Measurements from ENCODE around the gene RIPOR3. TPM values are rescaled to one million over a fixed set of nuclear protein-coding genes. Genes with fewer than 3 reads are reported as not detected.

The RIPOR3 gene
- total RNA-seq, 3 donors from 2014 or later (not counting 1 experiment from before 2014, with no cell fraction given), result 0.45 TPM; not detected in 2

DNA sequence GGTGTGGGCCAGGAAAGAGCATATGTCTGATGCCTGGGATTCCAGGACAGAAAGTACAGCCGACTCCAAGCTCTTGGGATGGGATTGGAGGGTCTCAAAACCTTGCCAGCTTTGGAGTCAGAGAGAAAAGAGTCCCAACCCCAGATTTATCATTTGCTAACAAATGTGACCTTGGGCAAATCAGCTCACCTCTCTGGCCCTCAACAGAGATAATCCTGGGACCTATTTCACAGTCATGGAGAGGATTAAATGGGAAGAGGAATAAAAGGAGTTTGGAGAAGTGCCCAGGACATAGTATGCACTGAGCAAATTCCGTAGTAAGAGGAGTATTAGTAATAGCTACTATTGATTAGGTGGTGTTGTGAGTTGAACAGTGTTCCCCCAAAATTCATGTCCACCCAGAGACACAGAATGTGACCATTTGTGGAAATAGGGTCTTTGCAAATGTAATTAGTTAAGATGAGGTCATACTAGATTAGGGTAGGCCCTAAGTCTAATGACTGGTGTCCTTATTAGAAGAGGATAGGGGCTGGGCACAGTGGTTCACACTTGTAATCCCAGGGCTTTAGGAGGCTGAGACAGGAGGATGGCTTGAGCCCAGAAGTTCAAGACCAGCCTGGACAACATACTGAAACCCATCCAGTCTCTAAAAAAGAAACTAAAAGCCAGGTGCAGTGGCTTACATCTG lies 17.1 kb downstream of the RIPOR3 start:
- no peaks in the 10 kb centered on the region for H3K4me1 Mint-ChIP-seq
- Histone ChIP-seq H3K27ac (ENCODE audit: low read length) (no peak overlapping the region), H3K36me3 (ENCODE audit: control insufficient read depth, insufficient read depth, low read length) (no peaks in the 10 kb centered on the region), H3K27me3 (ENCODE audit: control insufficient read depth, insufficient read depth, low read length) (no peaks in the 10 kb centered on the region), H3K4me3 (ENCODE audit: low read length) (no peak overlapping the region), H3K9me3 (ENCODE audit: control insufficient read depth, insufficient read depth, low read length) (no peaks in the 10 kb centered on the region), H3K4me1 (ENCODE audit: control insufficient read depth, insufficient read depth, low read length) (no peaks in the 10 kb centered on the region)
- no peaks in the 10 kb centered on the region for H3K36me3 Mint-ChIP-seq
- intact Hi-C loops (cut with micrococcal nuclease), result no loop called here
- TF ChIP-seq, protein P1, sequence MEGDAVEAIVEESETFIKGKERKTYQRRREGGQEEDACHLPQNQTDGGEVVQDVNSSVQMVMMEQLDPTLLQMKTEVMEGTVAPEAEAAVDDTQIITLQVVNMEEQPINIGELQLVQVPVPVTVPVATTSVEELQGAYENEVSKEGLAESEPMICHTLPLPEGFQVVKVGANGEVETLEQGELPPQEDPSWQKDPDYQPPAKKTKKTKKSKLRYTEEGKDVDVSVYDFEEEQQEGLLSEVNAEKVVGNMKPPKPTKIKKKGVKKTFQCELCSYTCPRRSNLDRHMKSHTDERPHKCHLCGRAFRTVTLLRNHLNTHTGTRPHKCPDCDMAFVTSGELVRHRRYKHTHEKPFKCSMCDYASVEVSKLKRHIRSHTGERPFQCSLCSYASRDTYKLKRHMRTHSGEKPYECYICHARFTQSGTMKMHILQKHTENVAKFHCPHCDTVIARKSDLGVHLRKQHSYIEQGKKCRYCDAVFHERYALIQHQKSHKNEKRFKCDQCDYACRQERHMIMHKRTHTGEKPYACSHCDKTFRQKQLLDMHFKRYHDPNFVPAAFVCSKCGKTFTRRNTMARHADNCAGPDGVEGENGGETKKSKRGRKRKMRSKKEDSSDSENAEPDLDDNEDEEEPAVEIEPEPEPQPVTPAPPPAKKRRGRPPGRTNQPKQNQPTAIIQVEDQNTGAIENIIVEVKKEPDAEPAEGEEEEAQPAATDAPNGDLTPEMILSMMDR (IDR thresholded peaks at IDR 0.05), result no peak
- no peaks in the 10 kb centered on the region for H3K27me3 Mint-ChIP-seq (ENCODE audit: low read depth in 2 of 2)
- ATAC-seq, result no peak
- no peak for DNase-seq
- WGBS (ENCODE audit: insufficient coverage), result 38% methylated on average over 2 of the region's 2 CpGs
- H3K27ac Mint-ChIP-seq, result no peak overlapping the region
- no peaks in the 10 kb centered on the region for H3K9me3 Mint-ChIP-seq
- no peak overlapping the region for H3K4me3 Mint-ChIP-seq

DNA sequence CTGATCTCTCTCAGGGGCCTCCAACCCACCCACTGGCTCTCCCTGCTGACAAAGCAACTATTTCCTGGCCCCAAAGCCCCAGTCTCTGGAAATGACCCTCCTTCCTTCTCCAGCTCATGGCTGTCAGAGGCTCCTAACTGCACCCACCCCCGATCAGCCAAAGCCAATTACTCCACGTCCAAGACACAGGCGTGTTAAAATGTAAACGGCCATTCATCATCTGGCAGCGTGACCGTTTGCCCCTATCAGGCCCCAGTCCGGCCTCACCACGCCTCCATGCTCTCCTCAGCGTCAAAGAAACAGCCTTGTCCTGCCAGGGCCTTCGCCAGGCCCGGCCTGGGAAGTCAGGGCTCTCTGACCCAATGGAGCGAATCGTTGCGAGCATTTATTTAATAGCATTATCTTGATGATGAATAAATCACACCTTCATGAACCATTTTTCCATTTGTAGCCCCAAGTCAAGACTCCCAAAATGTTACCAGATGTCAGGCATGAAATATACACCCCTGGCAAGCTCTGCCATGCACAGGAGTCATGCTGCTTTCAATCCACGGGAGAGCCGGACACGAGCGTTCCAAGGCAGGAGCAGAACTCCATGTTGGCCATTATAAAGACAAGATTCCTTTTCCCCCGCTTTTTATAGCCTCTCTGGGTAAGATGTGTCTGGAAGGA lies 17.7 kb downstream of the RIPOR3 start:
- ATAC-seq (no peak), DNase-seq (no peak)
- Histone ChIP-seq H3K36me3 (ENCODE audit: control insufficient read depth, insufficient read depth, low read length) (no peaks in the 10 kb centered on the region), H3K4me3 (ENCODE audit: low read length) (no peak overlapping the region), H3K4me1 (ENCODE audit: control insufficient read depth, insufficient read depth, low read length) (no peaks in the 10 kb centered on the region), H3K27ac (ENCODE audit: low read length) (no peak overlapping the region), H3K9me3 (ENCODE audit: control insufficient read depth, insufficient read depth, low read length) (no peaks in the 10 kb centered on the region), H3K27me3 (ENCODE audit: control insufficient read depth, insufficient read depth, low read length) (no peaks in the 10 kb centered on the region)
- Mint-ChIP-seq H3K27me3 (ENCODE audit: low read depth in 2 of 2) (no peaks in the 10 kb centered on the region), H3K36me3 (no peaks in the 10 kb centered on the region), H3K4me1 (no peaks in the 10 kb centered on the region), H3K9me3 (no peaks in the 10 kb centered on the region), H3K4me3 (no peak overlapping the region), H3K27ac (no peak overlapping the region)
- intact Hi-C loops (cut with micrococcal nuclease), result no loop called here
- TF ChIP-seq, protein P1 (IDR thresholded peaks at IDR 0.05), result no peak
- 90% methylated on average over 19 of the region's 19 CpGs for WGBS (ENCODE audit: insufficient coverage)

DNA sequence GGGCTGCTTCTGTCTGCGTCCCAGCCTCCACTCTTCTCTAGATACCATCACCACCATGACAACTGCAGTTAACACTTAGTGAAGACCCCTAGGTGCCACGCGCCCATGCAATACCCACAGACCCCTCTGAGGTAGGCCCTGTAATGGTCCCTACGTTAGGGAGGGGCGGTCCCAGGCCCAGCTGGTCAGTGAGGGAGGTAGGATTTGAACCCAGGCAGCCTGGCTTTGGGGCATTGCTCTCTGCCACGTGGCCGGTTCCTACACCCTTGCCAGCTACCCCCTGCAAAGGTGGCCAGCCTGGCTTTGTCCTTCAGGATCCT lies 18.2 kb downstream of the RIPOR3 start:
- TF ChIP-seq, protein P1 (IDR thresholded peaks at IDR 0.05), result no peak

More for the DNA sequence above, 18.2 kb downstream of the RIPOR3 start:
- ATAC-seq (no peak), DNase-seq (no peak)
- Histone ChIP-seq H3K27ac (ENCODE audit: low read length) (no peak overlapping the region), H3K36me3 (ENCODE audit: control insufficient read depth, insufficient read depth, low read length) (no peaks in the 10 kb centered on the region), H3K4me1 (ENCODE audit: control insufficient read depth, insufficient read depth, low read length) (no peaks in the 10 kb centered on the region), H3K27me3 (ENCODE audit: control insufficient read depth, insufficient read depth, low read length) (no peaks in the 10 kb centered on the region), H3K4me3 (ENCODE audit: low read length) (no peak overlapping the region), H3K9me3 (ENCODE audit: control insufficient read depth, insufficient read depth, low read length) (no peaks in the 10 kb centered on the region)
- no peak overlapping the region for H3K4me3 Mint-ChIP-seq
- no peaks in the 10 kb centered on the region for H3K4me1 Mint-ChIP-seq
- no peaks in the 10 kb centered on the region for H3K36me3 Mint-ChIP-seq
- intact Hi-C loops (cut with micrococcal nuclease), result no loop called here
- WGBS (ENCODE audit: insufficient coverage), result 95% methylated on average over 7 of the region's 7 CpGs
- no peaks in the 10 kb centered on the region for H3K27me3 Mint-ChIP-seq (ENCODE audit: low read depth in 2 of 2)
- no peak overlapping the region for H3K27ac Mint-ChIP-seq
- no peaks in the 10 kb centered on the region for H3K9me3 Mint-ChIP-seq

All from natural killer cell (primary cell).